Thyroid gland (tissue), 4 donors: ENCODE results near the gene PDP2. TPM values are rescaled to one million over a fixed set of nuclear protein-coding genes. Genes with fewer than 3 reads are reported as not detected.

ENCODE experiments used
- DNase-seq, 2 donors: peaks; one replicate each; pipeline ENCODE4 v3.0.0-alpha.2; 2019
- H3K27ac ChIP-seq, 3 donors: fragments of 200-600 bp; sonication (generic); 1 replicate in 2 of 3; 2 replicates in 1 of 3; pipeline ENCODE4 v1.5.1; 2016 to 2019; ENCODE audit warnings: mild to moderate bottlenecking in 1 of 3, moderate library complexity in 1 of 3
- H3K27me3 ChIP-seq: fragments of 200-600 bp; sonication (generic); one replicate; pipeline ENCODE4 v1.5.1; 2019
- H3K36me3 ChIP-seq, 2 donors: fragments of 200-600 bp; sonication (generic); one replicate each; pipeline ENCODE4 v1.5.1; 2016 to 2019
- H3K4me1 ChIP-seq, 2 donors: fragments of 200-600 bp; sonication (generic); one replicate each; pipeline ENCODE4 v1.5.1; 2017 to 2019
- H3K4me3 ChIP-seq, 3 donors: fragments of 200-600 bp; sonication (generic); replicated peaks in 1 of 3; 1 replicate in 2 of 3; 2 replicates in 1 of 3; pipeline ENCODE4 v1.5.1; 2016; ENCODE audit warnings: mild to moderate bottlenecking in 1 of 3
- H3K9me3 ChIP-seq: fragments of 200-600 bp; sonication (generic); one replicate; pipeline ENCODE4 v1.5.1; 2017
- CTCF ChIP-seq, 6 experiments: fragments of 200-600 bp in 3 of 6; fragments of 450-650 bp in 3 of 6; sonication (generic) in 3 of 6; IDR thresholded peaks; one replicate each; pipeline ENCODE4 v1.5.1; 2016 to 2019; ENCODE audit warnings: antibody characterized with exemption in 6 of 6, mild to moderate bottlenecking in 2 of 6, inconsistent platforms in 1 of 6, moderate library complexity in 1 of 6
- POLR2A ChIP-seq, 2 donors: fragments of 450-650 bp; IDR thresholded peaks; one replicate each; pipeline ENCODE4 v1.6.1; 2017; ENCODE audit warnings: antibody characterized with exemption in 2 of 2, mild to moderate bottlenecking in 2 of 2, moderate library complexity in 1 of 2
- WGBS, 2 donors: methylation state at CpG; one replicate each; pipeline ENCODE4 v1.1.5; 2017; 5-methylcytosine and 5-hydroxymethylcytosine counted together
- intact Hi-C: fragments of 100-400 bp; cut with DNase I; formaldehyde crosslinking; loops from one replicate; pipeline ENCODE4 v1.15.1; 2023
- total RNA-seq, 4 donors: library from RNA; depleted of rRNA; stranded (reverse); fragments of >200 nt; gene quantifications; one replicate each; pipeline ENCODE4 v1.2.3, GENCODE V29; 2016

PDP2 gene
- total RNA-seq, 4 donors from 2014 or later = 10.7 to 34.5 (median 26.9) TPM

- no peak overlapping the region for H3K27ac ChIP-seq
- intact Hi-C loops = no loop called here
- TF ChIP-seq POLR2A (IDR thresholded peaks at IDR 0.05) = no peak
- TF ChIP-seq CTCF (IDR thresholded peaks at IDR 0.05) = no peak
- no peak overlapping the region for H3K4me3 ChIP-seq
- DNase-seq = no peak
- 86 to 93% methylated on average over 6 of the region's 6 CpGs for WGBS, 2 donors
- peaks cover 13 to 16% of the 10 kb centered on the region in 2 donors for H3K4me1 ChIP-seq
- H3K9me3 ChIP-seq = no peaks in the 10 kb centered on the region
- no peaks in the 10 kb centered on the region for H3K27me3 ChIP-seq
- no peaks in the 10 kb centered on the region for H3K36me3 ChIP-seq
Observed at GRCh38 chr16:66857437-66857836, 22.9 kb upstream of the PDP2 start.

GRCh38 chr16:66858740-66859396, 21.4 kb upstream of the PDP2 start:
- Histone ChIP-seq H3K27ac (peak overlapping the region in 2 of 3 donors; percentile 30 to 51), H3K4me3 (no peak overlapping the region), H3K4me1 (peaks cover 13 to 16% of the 10 kb centered on the region in 2 donors), H3K36me3 (no peaks in the 10 kb centered on the region), H3K27me3 (no peaks in the 10 kb centered on the region), H3K9me3 (no peaks in the 10 kb centered on the region)
- peak; percentile 96 for DNase-seq
- 22 to 29% methylated on average over 4 of the region's 4 CpGs for WGBS, 2 donors
- TF ChIP-seq POLR2A (IDR thresholded peaks at IDR 0.05) (no peak), CTCF (IDR thresholded peaks at IDR 0.05) (no peak)
- intact Hi-C loops = no loop called here

GRCh38 chr16:66859397-66860068, 20.8 kb upstream of the PDP2 start:
- no peaks in the 10 kb centered on the region for H3K36me3 ChIP-seq
- no peak for TF ChIP-seq POLR2A (IDR thresholded peaks at IDR 0.05)
- no peak for TF ChIP-seq CTCF (IDR thresholded peaks at IDR 0.05)
- H3K27ac ChIP-seq = peak overlapping the region in 2 of 3 donors; percentile 30 to 51
- H3K9me3 ChIP-seq = no peaks in the 10 kb centered on the region
- H3K4me1 ChIP-seq = peaks cover 13 to 16% of the 10 kb centered on the region in 2 donors
- H3K27me3 ChIP-seq = no peaks in the 10 kb centered on the region
- WGBS, 2 donors = 52 to 67% methylated on average over 3 of the region's 3 CpGs
- intact Hi-C loops = loop anchor here (10.0 kb wide), 2 partner anchors 125 to 445 kb away; no protein-coding TSS in a partner anchor
- no peak overlapping the region for H3K4me3 ChIP-seq
- DNase-seq = no peak

- TF ChIP-seq CTCF (IDR thresholded peaks at IDR 0.05) (no peak), POLR2A (IDR thresholded peaks at IDR 0.05) (no peak)
- WGBS, 2 donors = 88 to 97% methylated on average over 8 of the region's 8 CpGs
Observed at GRCh38 chr16:66862023-66862520, 18.2 kb upstream of the PDP2 start.

GRCh38 chr16:66863707-66864106, 16.6 kb upstream of the PDP2 start:
- Histone ChIP-seq H3K27ac (no peak overlapping the region), H3K4me3 (no peak overlapping the region), H3K4me1 (peaks cover 13 to 18% of the 10 kb centered on the region in 2 donors), H3K9me3 (no peaks in the 10 kb centered on the region), H3K27me3 (no peaks in the 10 kb centered on the region), H3K36me3 (no peaks in the 10 kb centered on the region)
- no peak for DNase-seq
- no peak for TF ChIP-seq CTCF (IDR thresholded peaks at IDR 0.05)
- TF ChIP-seq POLR2A (IDR thresholded peaks at IDR 0.05) = no peak
- intact Hi-C loops = loop anchor here (10.0 kb wide), 2 partner anchors 129 to 449 kb away; no protein-coding TSS in a partner anchor

More at GRCh38 chr16:66862023-66862520, 18.2 kb upstream of the PDP2 start:
- Histone ChIP-seq H3K9me3 (no peaks in the 10 kb centered on the region), H3K27ac (no peak overlapping the region), H3K4me3 (no peak overlapping the region), H3K36me3 (no peaks in the 10 kb centered on the region), H3K4me1 (peaks cover 13 to 20% of the 10 kb centered on the region in 2 donors), H3K27me3 (no peaks in the 10 kb centered on the region)
- no peak for DNase-seq
- intact Hi-C loops = loop anchor here (10.0 kb wide), 2 partner anchors 127 to 447 kb away; no protein-coding TSS in a partner anchor
